ENCODE data around the gene NCK1.
"Not testable (repeated sequence)": the region's sequence is repeated elsewhere in the genome, so short reads cannot be mapped to it uniquely, and the experiment has no call there.

The NCK1 gene

GRCh38 chr3:136869282-136869681 is 7.3 kb downstream of the NCK1 start:
- no peak for DNase-seq

GRCh38 chr3:136872258-136872657 is 10.2 kb downstream of the NCK1 start:
- not testable (repeated sequence) for DNase-seq

- not testable (repeated sequence) for DNase-seq
Observed at GRCh38 chr3:136879510-136879909, 17.5 kb downstream of the NCK1 start.

GRCh38 chr3:136882571-136882970 is 20.6 kb downstream of the NCK1 start:
- DNase-seq = no peak

GRCh38 chr3:136883967-136884720 is 22.1 kb downstream of the NCK1 start:
- no peak for DNase-seq

GRCh38 chr3:136885357-136886213 is 23.6 kb downstream of the NCK1 start:
- DNase-seq = no peak

- DNase-seq = no peak
Observed at GRCh38 chr3:136889947-136890346, 27.9 kb downstream of the NCK1 start.

GRCh38 chr3:136891934-136892855 is 30.2 kb downstream of the NCK1 start:
- no peak for DNase-seq

- DNase-seq = no peak
Observed at GRCh38 chr3:136893848-136894443, 31.9 kb downstream of the NCK1 start.

- DNase-seq = not testable (repeated sequence)
Observed at GRCh38 chr3:136897171-136897570, 35.2 kb downstream of the NCK1 start.

- DNase-seq = no peak
Observed at GRCh38 chr3:136898549-136898948, 36.5 kb downstream of the NCK1 start.

GRCh38 chr3:136898954-136899353 is 36.9 kb downstream of the NCK1 start:
- DNase-seq = no peak

GRCh38 chr3:136899622-136900158 is 37.7 kb downstream of the NCK1 start:
- DNase-seq = no peak

- DNase-seq = not testable (repeated sequence)
Observed at GRCh38 chr3:136900694-136901093, 38.7 kb downstream of the NCK1 start.

- no peak for DNase-seq
Observed at GRCh38 chr3:136901391-136901790, 39.4 kb downstream of the NCK1 start.

- not testable (repeated sequence) for DNase-seq
Observed at GRCh38 chr3:136902530-136902929, 40.5 kb downstream of the NCK1 start.

GRCh38 chr3:136903899-136904298 is 41.9 kb downstream of the NCK1 start:
- DNase-seq = no peak

- no peak for DNase-seq
Observed at GRCh38 chr3:136904746-136905145, 42.7 kb downstream of the NCK1 start.

- DNase-seq = no peak
Observed at GRCh38 chr3:136905549-136905948, 43.5 kb downstream of the NCK1 start.

GRCh38 chr3:136906725-136907124 is 44.7 kb downstream of the NCK1 start:
- DNase-seq = no peak

GRCh38 chr3:136908297-136908696 is 46.3 kb downstream of the NCK1 start:
- DNase-seq = no peak

GRCh38 chr3:136909187-136909586 is 47.2 kb downstream of the NCK1 start:
- DNase-seq = no peak

Measured in KG1 (cell line).